Fibroblast of villous mesenchyme (primary cell): Measurements from ENCODE around the gene TMEM63A. TPM values are rescaled to one million over a fixed set of nuclear protein-coding genes. Genes with fewer than 3 reads are reported as not detected.
"Not testable (repeated sequence)": the region's sequence is repeated elsewhere in the genome, so short reads cannot be mapped to it uniquely, and the experiment has no call there.

Experiments used
- DNase-seq: peaks from one replicate; pipeline ENCODE4 v3.0.0-alpha.2; 2010; ENCODE audit warnings: low read depth
- H3K4me3 ChIP-seq: 2 replicates; pipeline ENCODE4 v1.5.1; 2011; ENCODE audit warnings: low read depth, mild to moderate bottlenecking, low read length
- total RNA-seq: library from RNA; depleted of rRNA; stranded (reverse); fragments of >200 nt; gene quantifications from 2 replicates; pipeline ENCODE4 v1.2.3, GENCODE V29; 2012
- TF ChIP-seq, protein P1 (sequence below): IDR thresholded peaks from 2 replicates; pipeline ENCODE4 v1.5.1; 2012; ENCODE audit warnings: low read depth, mild to moderate bottlenecking, low read length; ENCODE audit not compliant: insufficient read depth

Gene TMEM63A
- total RNA-seq, 1 donor: 26.3 TPM

DNA sequence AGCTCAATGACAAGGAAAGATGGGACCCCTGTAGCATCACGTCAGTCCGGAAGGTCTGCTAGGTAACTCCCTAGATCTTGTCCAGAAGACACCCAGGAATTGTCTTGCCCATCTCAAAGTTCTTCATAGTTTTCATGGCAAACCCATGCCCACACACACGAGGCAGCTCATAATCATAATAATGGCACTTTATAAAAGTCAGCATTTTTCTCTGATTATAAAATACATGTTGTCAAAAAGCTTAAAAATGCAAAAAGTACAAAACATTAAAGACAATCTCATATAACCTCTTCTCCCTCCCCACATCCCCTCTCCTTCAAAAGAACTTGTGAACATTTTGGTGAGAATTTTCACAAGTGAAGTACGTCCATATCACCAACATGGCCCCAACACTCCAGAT is 41.5 kb downstream of the TMEM63A start:
- TF ChIP-seq, protein P1, sequence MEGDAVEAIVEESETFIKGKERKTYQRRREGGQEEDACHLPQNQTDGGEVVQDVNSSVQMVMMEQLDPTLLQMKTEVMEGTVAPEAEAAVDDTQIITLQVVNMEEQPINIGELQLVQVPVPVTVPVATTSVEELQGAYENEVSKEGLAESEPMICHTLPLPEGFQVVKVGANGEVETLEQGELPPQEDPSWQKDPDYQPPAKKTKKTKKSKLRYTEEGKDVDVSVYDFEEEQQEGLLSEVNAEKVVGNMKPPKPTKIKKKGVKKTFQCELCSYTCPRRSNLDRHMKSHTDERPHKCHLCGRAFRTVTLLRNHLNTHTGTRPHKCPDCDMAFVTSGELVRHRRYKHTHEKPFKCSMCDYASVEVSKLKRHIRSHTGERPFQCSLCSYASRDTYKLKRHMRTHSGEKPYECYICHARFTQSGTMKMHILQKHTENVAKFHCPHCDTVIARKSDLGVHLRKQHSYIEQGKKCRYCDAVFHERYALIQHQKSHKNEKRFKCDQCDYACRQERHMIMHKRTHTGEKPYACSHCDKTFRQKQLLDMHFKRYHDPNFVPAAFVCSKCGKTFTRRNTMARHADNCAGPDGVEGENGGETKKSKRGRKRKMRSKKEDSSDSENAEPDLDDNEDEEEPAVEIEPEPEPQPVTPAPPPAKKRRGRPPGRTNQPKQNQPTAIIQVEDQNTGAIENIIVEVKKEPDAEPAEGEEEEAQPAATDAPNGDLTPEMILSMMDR: no peak
- no peak overlapping the region for H3K4me3 ChIP-seq
- no peak for DNase-seq

DNA sequence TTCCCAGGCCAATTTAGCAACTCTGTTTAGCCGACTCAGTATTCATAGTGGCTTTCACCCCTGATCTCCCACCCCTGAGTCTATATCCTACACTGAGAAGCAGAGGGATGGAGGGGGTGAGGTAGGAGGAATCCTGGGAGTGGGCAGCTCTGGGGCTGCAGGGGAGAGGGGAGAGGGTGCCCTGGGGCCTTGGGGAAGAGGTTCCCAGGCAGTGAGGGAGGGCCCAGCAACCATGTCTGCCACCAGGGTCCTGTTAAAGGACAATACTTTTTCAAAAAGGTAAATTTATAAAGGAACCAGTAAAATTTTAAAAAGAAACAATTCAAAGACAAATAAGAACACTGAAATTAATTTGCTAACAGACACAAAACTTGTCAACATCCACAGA is 42.0 kb downstream of the TMEM63A start:
- no peak for DNase-seq
- H3K4me3 ChIP-seq: no peak overlapping the region
- TF ChIP-seq, protein P1: no peak

DNA sequence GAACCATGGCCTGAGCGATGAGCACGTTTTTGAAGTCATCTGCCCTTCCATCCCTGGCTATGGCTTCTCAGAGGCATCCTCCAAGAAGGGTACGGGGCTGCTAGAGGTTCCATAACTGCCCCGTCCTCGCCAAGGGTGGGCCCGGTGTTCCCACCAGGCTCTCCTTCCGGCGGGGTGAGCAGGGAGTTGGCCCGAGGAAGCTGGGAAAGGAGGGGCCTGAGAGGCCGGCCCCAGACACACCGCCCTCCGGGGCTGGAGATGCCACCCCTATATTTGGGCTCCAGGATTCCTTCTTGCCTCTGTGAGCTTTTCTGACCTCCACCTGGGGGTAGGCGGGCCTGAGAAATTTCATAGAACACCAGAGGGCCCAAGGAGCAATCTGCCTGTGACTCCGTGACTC is 43.4 kb downstream of the TMEM63A start:
- DNase-seq: no peak
- TF ChIP-seq, protein P1: no peak
- no peak overlapping the region for H3K4me3 ChIP-seq

DNA sequence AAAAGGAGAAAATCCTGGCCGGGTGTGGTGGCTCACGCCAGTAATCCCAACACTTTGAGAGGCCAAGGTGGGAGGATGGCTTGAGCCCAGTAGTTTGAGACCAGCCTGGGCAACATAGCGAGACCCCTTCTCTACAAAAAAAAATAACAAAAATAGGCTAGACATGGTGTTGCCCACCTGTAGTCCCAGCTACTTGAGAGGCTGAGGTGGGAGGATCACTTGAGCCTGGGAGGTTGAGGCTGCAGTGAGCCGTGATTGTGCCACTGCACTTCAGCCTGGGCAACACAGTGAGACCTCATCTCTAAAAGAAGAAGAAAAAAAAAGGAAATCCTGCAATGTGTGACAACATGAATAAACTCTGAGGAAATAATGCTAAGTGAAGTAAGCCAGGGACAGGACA is 45.9 kb downstream of the TMEM63A start:
- not testable (repeated sequence) for H3K4me3 ChIP-seq, DNase-seq

DNA sequence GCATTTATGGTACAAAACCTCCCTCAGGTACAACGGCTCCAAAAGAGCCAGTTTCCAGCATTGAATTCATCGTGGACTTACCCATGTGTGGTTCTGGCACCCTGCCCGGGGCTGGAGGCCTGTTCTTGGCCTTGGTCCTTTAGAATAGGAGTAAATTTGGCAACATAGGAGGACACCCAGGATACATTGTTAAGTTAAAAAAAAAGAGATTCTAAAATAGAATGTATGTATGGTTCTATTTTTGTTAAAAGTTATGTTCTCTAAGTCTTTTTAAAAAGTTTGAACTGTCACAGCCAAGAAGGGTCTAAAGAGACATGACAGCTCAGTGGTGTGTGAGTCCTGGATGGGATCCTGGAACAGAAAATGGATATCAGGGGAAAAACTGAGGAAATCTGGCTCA is 46.3 kb downstream of the TMEM63A start:
- no peak for DNase-seq
- TF ChIP-seq, protein P1: no peak
- H3K4me3 ChIP-seq: no peak overlapping the region

DNA sequence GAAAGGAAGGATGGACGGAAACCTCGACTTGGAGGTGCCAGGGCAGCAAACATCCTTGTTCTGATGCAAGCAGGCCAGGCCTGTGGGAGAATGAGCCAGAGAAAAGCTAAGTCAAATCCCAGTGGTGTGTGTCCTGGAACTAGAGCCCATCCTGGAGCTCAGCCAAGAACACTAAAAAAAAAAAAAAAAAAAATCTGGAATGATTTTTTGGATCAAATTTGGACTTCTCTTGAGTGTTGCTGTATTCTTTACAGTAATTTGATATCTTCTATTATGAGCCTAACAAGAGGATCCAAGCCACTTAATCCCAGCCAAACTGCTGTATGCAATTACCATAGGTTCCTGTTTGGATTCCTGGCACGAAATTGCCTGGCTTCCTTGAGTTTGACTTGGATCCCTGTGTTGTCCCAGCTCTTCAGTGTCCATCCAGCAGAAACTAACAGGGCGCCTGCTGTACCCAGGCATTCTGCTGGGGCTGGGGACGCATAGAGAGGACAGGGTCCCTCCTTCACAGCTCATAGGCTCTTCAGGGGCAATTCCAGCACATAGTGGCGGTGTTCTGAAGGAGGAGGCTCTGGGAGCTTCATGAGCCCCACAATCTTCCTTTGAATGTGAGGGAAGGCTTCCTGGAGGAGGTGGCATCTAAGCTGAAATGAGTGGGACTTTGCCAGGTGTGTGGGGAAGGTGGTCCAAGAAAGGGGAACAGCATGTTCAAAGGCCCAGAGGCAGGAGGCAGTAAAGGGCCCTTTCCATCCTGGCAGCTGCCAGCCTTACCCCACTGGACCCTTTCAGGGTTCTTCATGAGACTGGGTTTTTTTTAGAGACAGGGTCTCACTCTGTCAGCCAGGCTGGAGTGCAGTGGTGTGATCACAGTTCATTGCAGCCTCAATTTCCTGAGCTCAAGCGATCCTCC is 47.5 kb downstream of the TMEM63A start:
- DNase-seq: peak; percentile 46
- H3K4me3 ChIP-seq: no peak overlapping the region
- TF ChIP-seq, protein P1: no peak

DNA sequence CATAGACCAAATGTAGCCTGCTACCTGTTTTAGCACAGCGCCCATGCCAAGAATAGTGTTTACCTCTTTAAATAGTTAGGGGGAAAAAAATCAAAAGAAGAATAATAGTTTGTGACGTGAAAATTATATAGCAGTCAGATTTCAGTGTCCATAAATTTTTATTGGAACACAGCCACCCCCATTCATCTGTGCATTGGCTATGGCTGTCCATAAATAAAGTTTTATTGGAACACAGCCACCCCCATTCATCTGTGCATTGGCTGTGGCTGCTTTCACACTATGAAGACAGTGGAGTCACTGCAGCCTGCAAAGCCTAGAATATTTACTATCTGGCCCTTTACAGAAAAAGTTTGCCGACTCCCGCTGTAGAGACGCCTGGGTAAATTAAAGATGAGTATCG is 51.3 kb downstream of the TMEM63A start:
- H3K4me3 ChIP-seq: no peak overlapping the region
- DNase-seq: no peak
- TF ChIP-seq, protein P1: no peak
